ENCODE results near the gene SGK2. TPM values are rescaled to one million over a fixed set of nuclear protein-coding genes. Genes with fewer than 3 reads are reported as not detected.

The SGK2 gene
- total and polyA plus RNA-seq, 2 donors (not counting 1 experiment from before 2014, with no cell fraction given) = 1.5 to 1.7 TPM

- Mint-ChIP-seq H3K27ac (no peak overlapping the region), H3K4me3 (no peak overlapping the region), H3K27me3 (no peaks in the 10 kb centered on the region), H3K4me1 (no peaks in the 10 kb centered on the region), H3K9me3 (ENCODE audit: insufficient read depth) (no peaks in the 10 kb centered on the region)
- H3K4me1 ChIP-seq (ENCODE audit: control insufficient read depth in 2 of 2, insufficient read depth in 2 of 2, low read length in 2 of 2) = no peaks in the 10 kb centered on the region
- ATAC-seq (ENCODE audit: low read depth) (no peak), DNase-seq (no peak)
- no peak overlapping the region for H2AFZ ChIP-seq (ENCODE audit: insufficient read depth, low read depth, low read length, poor library complexity, severe bottlenecking)
- H4K20me1 ChIP-seq (ENCODE audit: control insufficient read depth, insufficient read depth, low read length, poor library complexity, severe bottlenecking) = no peaks in the 10 kb centered on the region
- no peak overlapping the region for H3K4me2 ChIP-seq (replicated peaks; ENCODE audit: low read depth, low read length, poor library complexity, severe bottlenecking)
- no peaks in the 10 kb centered on the region for H3K9me3 ChIP-seq (ENCODE audit: control extremely low read depth in 1 of 3, control insufficient read depth in 2 of 3, insufficient read depth in 1 of 3, low read length in 2 of 3)
- ChIA-PET CTCF (interaction anchor here (2.7 kb wide), 1 partner anchor 9 kb away, joined by 12 read pairs; no protein-coding TSS in a partner anchor), POLR2A (no interaction called here)
- no peak overlapping the region for H3K4me3 ChIP-seq (ENCODE audit: control extremely low read depth in 1 of 5, extremely low read depth in 1 of 5, insufficient read depth in 1 of 5, low read depth in 2 of 5, low read length in 4 of 5)
- intact Hi-C loops (cut with micrococcal nuclease) = no loop called here
- WGBS (ENCODE audit: insufficient coverage) = 100% methylated on average over 2 of the region's 5 CpGs
- H3K9ac ChIP-seq (ENCODE audit: low read length) = no peak overlapping the region
- no peak for TF ChIP-seq CTCF (IDR thresholded peaks at IDR 0.05)
- TF ChIP-seq EZH2 (IDR thresholded peaks at IDR 0.05; ENCODE audit: borderline replicate concordance, insufficient read depth, low read depth, low read length, poor library complexity, severe bottlenecking) = no peak
- no peaks in the 10 kb centered on the region for H3K27me3 ChIP-seq (replicated peaks in 1 of 4; ENCODE audit: control extremely low read depth in 1 of 4, control insufficient read depth in 3 of 4, insufficient read depth in 4 of 4, low read length in 3 of 4)
- H3K36me3 ChIP-seq (replicated peaks in 1 of 2; ENCODE audit: control extremely low read depth in 1 of 2, control insufficient read depth in 1 of 2, extremely low read depth in 1 of 2, insufficient read depth in 2 of 2, low read length in 1 of 2) = no peaks in the 10 kb centered on the region
- H3K79me2 ChIP-seq (ENCODE audit: control insufficient read depth, insufficient read depth, low read length) = no peaks in the 10 kb centered on the region
- H3K27ac ChIP-seq (ENCODE audit: low read length in 2 of 2) = no peak overlapping the region
Measured at GRCh38 chr20:43529051-43529450, 29.8 kb upstream of the SGK2 start.

GRCh38 chr20:43529457-43530153 lies 29.2 kb upstream of the SGK2 start:
- no peaks in the 10 kb centered on the region for H3K4me1 ChIP-seq (ENCODE audit: control insufficient read depth in 2 of 2, insufficient read depth in 2 of 2, low read length in 2 of 2)
- no peak overlapping the region for H2AFZ ChIP-seq (ENCODE audit: insufficient read depth, low read depth, low read length, poor library complexity, severe bottlenecking)
- Mint-ChIP-seq H3K4me3 (no peak overlapping the region), H3K9me3 (ENCODE audit: insufficient read depth) (no peaks in the 10 kb centered on the region), H3K27me3 (no peaks in the 10 kb centered on the region), H3K27ac (no peak overlapping the region), H3K4me1 (no peaks in the 10 kb centered on the region)
- DNase-seq (no peak), ATAC-seq (ENCODE audit: low read depth) (no peak)
- intact Hi-C loops (cut with micrococcal nuclease) = no loop called here
- no peaks in the 10 kb centered on the region for H3K27me3 ChIP-seq (replicated peaks in 1 of 4; ENCODE audit: control extremely low read depth in 1 of 4, control insufficient read depth in 3 of 4, insufficient read depth in 4 of 4, low read length in 3 of 4)
- H3K36me3 ChIP-seq (replicated peaks in 1 of 2; ENCODE audit: control extremely low read depth in 1 of 2, control insufficient read depth in 1 of 2, extremely low read depth in 1 of 2, insufficient read depth in 2 of 2, low read length in 1 of 2) = no peaks in the 10 kb centered on the region
- H3K79me2 ChIP-seq (ENCODE audit: control insufficient read depth, insufficient read depth, low read length) = no peaks in the 10 kb centered on the region
- no peak overlapping the region for H3K27ac ChIP-seq (ENCODE audit: low read length in 2 of 2)
- H3K9me3 ChIP-seq (ENCODE audit: control extremely low read depth in 1 of 3, control insufficient read depth in 2 of 3, insufficient read depth in 1 of 3, low read length in 2 of 3) = no peaks in the 10 kb centered on the region
- ChIA-PET CTCF (interaction anchor here (1.6 to 2.7 kb wide), 2 partner anchors 8 to 162 kb away, joined by 6 to 12 read pairs; no protein-coding TSS in a partner anchor), POLR2A (no interaction called here)
- no peak overlapping the region for H3K9ac ChIP-seq (ENCODE audit: low read length)
- H4K20me1 ChIP-seq (ENCODE audit: control insufficient read depth, insufficient read depth, low read length, poor library complexity, severe bottlenecking) = no peaks in the 10 kb centered on the region
- TF ChIP-seq CTCF (IDR thresholded peaks at IDR 0.05) = no peak
- TF ChIP-seq EZH2 (IDR thresholded peaks at IDR 0.05; ENCODE audit: borderline replicate concordance, insufficient read depth, low read depth, low read length, poor library complexity, severe bottlenecking) = no peak
- H3K4me3 ChIP-seq (ENCODE audit: control extremely low read depth in 1 of 5, extremely low read depth in 1 of 5, insufficient read depth in 1 of 5, low read depth in 2 of 5, low read length in 4 of 5) = no peak overlapping the region
- 89% methylated on average over 3 of the region's 3 CpGs for WGBS (ENCODE audit: insufficient coverage)
- H3K4me2 ChIP-seq (replicated peaks; ENCODE audit: low read depth, low read length, poor library complexity, severe bottlenecking) = no peak overlapping the region
